HFF-Myc (cell line): Measurements from ENCODE around the gene ARHGAP19.
A peak's percentile ranks its signal among the peaks of the same experiment; 100 is the strongest.

Source experiments
- DNase-seq: peaks from one replicate; pipeline ENCODE4 v3.0.0-alpha.2; 2011; ENCODE audit warnings: low read depth; ENCODE audit errors: extremely low read depth
- H3K4me3 ChIP-seq: replicated peaks from 2 replicates; pipeline ENCODE4 v1.5.1; 2011; ENCODE audit warnings: low read depth, mild to moderate bottlenecking, control low read depth, low read length
- TF ChIP-seq, protein P1 (sequence below): IDR thresholded peaks from 2 replicates; pipeline ENCODE4 v1.5.1; 2012; ENCODE audit warnings: mild to moderate bottlenecking, low read depth, low read length, control low read depth; ENCODE audit errors: missing control alignments

The ARHGAP19 gene

DNA sequence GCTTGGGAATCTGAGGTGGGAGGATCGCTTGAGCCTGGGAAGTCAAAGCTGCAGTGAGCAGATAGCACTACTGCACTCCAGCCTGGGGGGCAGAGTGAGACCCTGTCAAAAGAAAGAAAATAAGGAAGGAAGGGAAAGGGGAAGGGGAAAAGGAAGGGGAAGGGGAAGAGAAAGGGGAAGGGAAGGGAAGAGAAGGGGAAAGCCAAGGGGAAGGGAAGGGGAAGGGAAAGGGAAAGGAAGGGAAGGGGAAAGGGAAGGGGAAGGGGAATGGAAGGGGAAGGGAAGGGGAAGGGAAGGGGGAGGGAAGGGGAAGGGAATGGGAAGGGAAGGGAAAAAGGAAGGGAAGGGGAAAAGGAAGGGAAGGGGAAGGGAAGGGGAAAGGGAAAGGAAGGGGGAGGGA is 41.5 kb downstream of the ARHGAP19 start:
- DNase-seq: no peak

DNA sequence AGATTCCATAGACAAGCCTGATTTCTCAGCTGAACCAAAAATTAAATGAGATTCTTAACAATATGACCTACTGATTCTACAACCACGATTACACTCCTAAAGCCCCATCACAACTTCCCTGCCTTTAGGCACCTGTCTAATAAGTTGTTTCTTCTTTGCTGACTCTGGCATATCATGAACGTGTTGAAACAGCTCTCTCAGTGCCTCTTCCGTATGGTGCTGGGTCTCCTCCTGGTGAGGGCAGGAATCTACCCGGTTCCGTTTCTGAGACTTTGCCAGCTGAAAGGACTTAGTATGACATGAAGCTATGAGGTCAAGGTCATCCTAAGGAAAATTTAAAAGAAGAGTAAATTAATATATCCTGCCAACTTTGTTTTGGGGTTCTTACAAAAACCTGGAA is 48.6 kb downstream of the ARHGAP19 start:
- TF ChIP-seq, protein P1, sequence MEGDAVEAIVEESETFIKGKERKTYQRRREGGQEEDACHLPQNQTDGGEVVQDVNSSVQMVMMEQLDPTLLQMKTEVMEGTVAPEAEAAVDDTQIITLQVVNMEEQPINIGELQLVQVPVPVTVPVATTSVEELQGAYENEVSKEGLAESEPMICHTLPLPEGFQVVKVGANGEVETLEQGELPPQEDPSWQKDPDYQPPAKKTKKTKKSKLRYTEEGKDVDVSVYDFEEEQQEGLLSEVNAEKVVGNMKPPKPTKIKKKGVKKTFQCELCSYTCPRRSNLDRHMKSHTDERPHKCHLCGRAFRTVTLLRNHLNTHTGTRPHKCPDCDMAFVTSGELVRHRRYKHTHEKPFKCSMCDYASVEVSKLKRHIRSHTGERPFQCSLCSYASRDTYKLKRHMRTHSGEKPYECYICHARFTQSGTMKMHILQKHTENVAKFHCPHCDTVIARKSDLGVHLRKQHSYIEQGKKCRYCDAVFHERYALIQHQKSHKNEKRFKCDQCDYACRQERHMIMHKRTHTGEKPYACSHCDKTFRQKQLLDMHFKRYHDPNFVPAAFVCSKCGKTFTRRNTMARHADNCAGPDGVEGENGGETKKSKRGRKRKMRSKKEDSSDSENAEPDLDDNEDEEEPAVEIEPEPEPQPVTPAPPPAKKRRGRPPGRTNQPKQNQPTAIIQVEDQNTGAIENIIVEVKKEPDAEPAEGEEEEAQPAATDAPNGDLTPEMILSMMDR: no peak
- H3K4me3 ChIP-seq: no peak overlapping the region
- DNase-seq: no peak

More for the DNA sequence above, 41.5 kb downstream of the ARHGAP19 start:
- H3K4me3 ChIP-seq: no peak overlapping the region
- TF ChIP-seq, protein P1: no peak

DNA sequence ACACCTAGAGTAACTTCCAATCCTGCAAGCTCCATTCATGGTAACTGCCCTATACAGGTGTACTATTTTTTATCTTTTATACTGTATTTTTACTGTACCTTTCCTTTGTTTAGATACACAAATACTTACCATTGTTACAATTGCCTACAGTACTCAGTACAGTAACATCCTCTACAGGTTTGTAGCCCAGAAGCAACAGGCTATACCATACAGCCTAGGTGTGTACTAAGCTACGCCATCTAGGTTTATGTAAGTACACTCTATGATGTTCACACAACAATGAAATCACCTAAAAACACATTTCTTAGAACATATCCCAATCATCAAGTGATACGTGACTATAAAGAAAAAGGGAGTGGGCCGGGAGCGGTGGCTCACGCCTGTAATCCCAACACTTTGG is 53.6 kb downstream of the ARHGAP19 start:
- no peak overlapping the region for H3K4me3 ChIP-seq
- TF ChIP-seq, protein P1: no peak

DNA sequence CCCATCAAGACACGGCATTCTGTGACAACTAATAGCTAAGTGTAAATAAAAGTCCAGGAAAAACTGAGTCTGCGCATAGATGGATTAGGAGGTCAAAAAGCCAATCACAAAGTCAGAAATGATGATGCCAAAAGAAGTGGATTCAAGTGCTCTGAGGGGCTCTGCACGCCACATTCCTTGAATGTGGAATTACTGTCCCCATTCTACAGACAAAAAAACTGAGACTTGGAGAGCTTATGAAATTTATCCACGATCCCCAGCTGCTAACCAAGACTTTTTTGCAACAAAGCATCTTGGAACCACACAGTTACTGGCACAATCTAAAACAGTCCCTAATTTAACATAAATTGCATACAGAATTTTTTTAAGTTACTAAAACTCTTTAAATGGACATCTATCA is 57.1 kb downstream of the ARHGAP19 start:
- TF ChIP-seq, protein P1: no peak
- DNase-seq: no peak
- no peak overlapping the region for H3K4me3 ChIP-seq

More for the DNA sequence above, 53.6 kb downstream of the ARHGAP19 start:
- no peak for DNase-seq

DNA sequence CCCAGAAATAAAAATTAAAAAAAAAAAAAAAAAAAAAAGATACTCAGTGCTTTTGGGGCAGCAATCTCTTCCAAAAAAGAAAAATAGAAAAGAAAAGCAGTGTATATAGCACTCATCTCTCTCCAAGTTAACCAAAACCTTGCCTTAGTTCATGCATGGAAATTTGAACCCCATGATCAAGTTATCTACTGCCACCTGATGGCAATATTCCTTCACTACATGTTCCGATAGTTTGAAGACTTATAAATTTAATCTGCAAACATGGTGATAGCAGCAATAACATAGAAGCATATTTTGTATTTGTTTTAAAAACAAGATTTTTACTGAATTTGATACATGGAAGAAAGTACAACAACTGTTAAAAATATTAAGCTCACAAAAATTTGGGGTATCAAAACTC is 58.0 kb downstream of the ARHGAP19 start:
- peak; percentile 22 for DNase-seq

DNA sequence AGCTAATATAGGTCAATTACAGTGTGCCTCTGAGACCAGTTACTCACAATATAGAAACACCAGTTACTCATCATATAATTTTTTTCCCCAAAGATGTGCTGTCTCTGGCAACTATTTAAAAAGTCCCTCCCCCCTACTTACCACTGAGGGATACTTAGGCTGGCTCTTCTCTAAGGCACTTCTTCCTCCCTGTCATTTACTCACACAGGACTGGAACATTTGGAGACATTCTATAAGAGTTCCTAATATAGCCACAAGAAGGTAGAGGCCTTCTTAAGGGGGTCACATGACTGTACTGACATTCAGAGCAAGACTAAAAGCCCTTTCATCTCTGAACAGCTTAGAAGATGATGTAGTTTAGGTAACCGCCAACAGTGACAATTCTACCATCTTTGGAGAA is 62.3 kb downstream of the ARHGAP19 start:
- no peak for DNase-seq

More for the DNA sequence above, 58.0 kb downstream of the ARHGAP19 start:
- TF ChIP-seq, protein P1: peak; percentile 44
- H3K4me3 ChIP-seq: no peak overlapping the region

More for the DNA sequence above, 62.3 kb downstream of the ARHGAP19 start:
- no peak overlapping the region for H3K4me3 ChIP-seq
- TF ChIP-seq, protein P1: no peak
